PC-9 (cell line): ENCODE results near the gene ARHGEF1. TPM values are rescaled to one million over a fixed set of nuclear protein-coding genes. Genes with fewer than 3 reads are reported as not detected.
"Not testable (repeated sequence)": the region's sequence is repeated elsewhere in the genome, so short reads cannot be mapped to it uniquely, and the experiment has no call there.

ENCODE experiments used
- BruUV-seq: library from RNA; stranded (reverse); fragments of 400-500 nt; replicated peaks from 2 replicates; lab custom pipeline; 2021; lab: Mats Ljungman, UMichigan
- CTCF ChIA-PET: fragments of 300-600 bp; sonication (Branson Sonifier 250); formaldehyde crosslinking; loops from one replicate; lab custom pipeline; 2022; ENCODE audit warnings: antibody characterized with exemption; lab: Charles Lee
- POLR2A ChIA-PET: fragments of 300-600 bp; sonication (Branson Sonifier 250); formaldehyde crosslinking; loops from one replicate; lab custom pipeline; 2022; ENCODE audit warnings: antibody characterized with exemption; ENCODE audit not compliant: unreplicated experiment; lab: Charles Lee
- DNase-seq, 2 experiments: peaks; one replicate each; pipeline versions ENCODE4 v3.0.0 to v3.0.0-alpha.2; 2015 to 2022; ENCODE audit warnings: mixed read lengths in 1 of 2
- H2AFZ ChIP-seq: fragments of 200-600 bp; sonication (generic); 2 replicates; pipeline ENCODE4 v1.8.1; 2017; ENCODE audit warnings: antibody characterized with exemption
- H3F3A ChIP-seq: fragments of 200-600 bp; sonication (generic); 2 replicates; pipeline ENCODE4 v1.8.1; 2017; ENCODE audit warnings: antibody characterized with exemption, mild to moderate bottlenecking, low read depth; ENCODE audit not compliant: insufficient read depth
- H3K27ac ChIP-seq: fragments of 200-600 bp; sonication (generic); 2 replicates; pipeline ENCODE4 v1.6.1; 2016; ENCODE audit warnings: mixed run types
- H3K27me3 ChIP-seq: fragments of 200-600 bp; sonication (generic); 2 replicates; pipeline ENCODE4 v1.6.1; 2016; ENCODE audit warnings: low read depth, mixed run types; ENCODE audit not compliant: insufficient read depth
- H3K36me3 ChIP-seq: fragments of 200-600 bp; sonication (generic); 2 replicates; pipeline ENCODE4 v1.6.1; 2016; ENCODE audit warnings: low read depth, mixed run types
- H3K4me1 ChIP-seq: fragments of 200-600 bp; sonication (generic); replicated peaks from 2 replicates; pipeline ENCODE4 v1.6.1; 2016; ENCODE audit warnings: mixed run types; ENCODE audit not compliant: insufficient read depth
- H3K4me2 ChIP-seq: fragments of 200-600 bp; sonication (generic); 2 replicates; pipeline ENCODE4 v1.6.1; 2017; ENCODE audit warnings: mixed run types
- H3K4me3 ChIP-seq: fragments of 200-600 bp; sonication (generic); 2 replicates; pipeline ENCODE4 v1.6.1; 2016; ENCODE audit warnings: mixed run types
- H3K79me2 ChIP-seq: fragments of 200-600 bp; sonication (generic); 2 replicates; pipeline ENCODE4 v1.6.1; 2017; ENCODE audit warnings: low read depth, mixed run types
- H3K9me2 ChIP-seq: fragments of 200-600 bp; sonication (generic); 2 replicates; pipeline ENCODE4 v1.8.1; 2017; ENCODE audit warnings: mild to moderate bottlenecking; ENCODE audit not compliant: insufficient read depth
- H3K9me3 ChIP-seq: fragments of 200-600 bp; sonication (generic); 2 replicates; pipeline ENCODE4 v1.8.1; 2016; ENCODE audit warnings: low read depth; ENCODE audit not compliant: insufficient read depth
- H4K20me1 ChIP-seq: fragments of 200-600 bp; sonication (generic); 2 replicates; pipeline ENCODE4 v1.8.1; 2017; ENCODE audit not compliant: insufficient read depth
- EZH2 ChIP-seq: fragments of 200-600 bp; sonication (generic); IDR thresholded peaks from 2 replicates; pipeline ENCODE4 v1.8.0; 2017; ENCODE audit warnings: antibody characterized with exemption, low read depth
- intact Hi-C: fragments of 100-400 bp; cut with micrococcal nuclease; formaldehyde crosslinking; loops from one replicate; pipeline ENCODE4 v1.10.0; 2022; ENCODE audit not compliant: unreplicated experiment
- total RNA-seq: library from RNA; stranded (reverse); gene quantifications from 2 replicates; pipeline ENCODE4 v1.2.3, GENCODE V29; 2021
- TF ChIP-seq, protein P1 (sequence below): fragments of 200-600 bp; sonication (generic); conservative IDR thresholded peaks from 2 replicates; pipeline ENCODE4 v1.6.1; 2017; ENCODE audit warnings: mixed run types, antibody characterized with exemption, mild to moderate bottlenecking, moderate library complexity

The ARHGEF1 gene
- total RNA-seq, 1 experiment from 2014 or later, result 101 TPM

DNA sequence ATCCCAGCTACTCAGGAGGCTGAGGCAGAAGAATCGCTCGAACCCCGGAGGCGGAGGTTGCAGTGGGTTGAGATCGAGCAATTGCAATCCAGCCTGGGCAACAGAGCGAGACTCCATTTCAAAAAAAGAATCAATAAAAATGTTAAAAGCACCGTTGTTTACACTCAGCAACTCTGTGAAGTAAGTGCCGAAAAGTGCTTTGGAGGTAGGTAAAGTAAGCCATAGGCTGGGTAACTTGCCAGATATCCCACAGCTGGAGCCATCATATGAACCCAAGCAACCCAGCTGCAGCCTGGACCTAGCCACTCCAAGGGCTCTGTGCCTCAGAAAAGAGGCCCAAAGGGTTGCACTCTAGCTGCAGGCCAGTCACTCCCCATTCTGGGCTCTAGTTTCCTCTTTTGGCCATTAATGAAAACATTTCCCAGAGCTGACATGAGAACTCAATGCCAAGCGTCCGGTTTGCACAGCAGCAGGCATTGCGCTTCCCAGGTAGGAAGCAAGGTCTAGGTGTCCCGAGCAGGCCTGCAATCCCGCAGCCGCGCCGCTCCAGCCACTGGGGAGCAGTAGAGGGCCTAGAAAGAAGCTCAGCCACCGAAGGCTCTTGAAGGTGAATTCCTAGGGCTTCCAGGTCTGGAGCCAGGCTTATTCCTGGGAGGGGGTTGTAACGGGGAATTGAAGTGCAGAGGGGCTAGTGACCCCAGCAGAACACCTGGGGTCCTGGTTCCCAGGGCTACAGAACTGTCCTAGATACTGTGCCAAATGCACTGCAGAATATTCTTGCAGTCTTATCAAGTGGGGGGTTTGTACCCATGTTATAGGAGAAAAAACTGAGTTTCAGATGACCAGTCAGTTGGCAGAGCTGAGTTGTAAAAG lies 10.0 kb upstream of the ARHGEF1 start:
- POLR2A ChIA-PET, result interaction anchor here (0.5 to 1.0 kb wide), 5 partner anchors 14 to 214 kb away, joined by 3 to 6 read pairs (median 3); no protein-coding TSS in a partner anchor
- Histone ChIP-seq H4K20me1 (peaks cover 50% of the 10 kb centered on the region), H3K79me2 (peaks cover 6% of the 10 kb centered on the region), H3F3A (peaks cover 56% of the 10 kb centered on the region), H3K9me2 (no peaks in the 10 kb centered on the region), H2AFZ (no peak overlapping the region), H3K4me3 (no peak overlapping the region), H3K9me3 (no peaks in the 10 kb centered on the region), H3K27ac (no peak overlapping the region), H3K4me1 (peaks cover 8% of the 10 kb centered on the region), H3K27me3 (no peaks in the 10 kb centered on the region), H3K4me2 (no peak overlapping the region), H3K36me3 (peaks cover 27% of the 10 kb centered on the region)
- peak; percentile 79 to 84 for DNase-seq
- intact Hi-C loops, result loop anchor here (1.0 kb wide), 2 partner anchors 78 to 85 kb away; no protein-coding TSS in a partner anchor
- TF ChIP-seq, protein P1, sequence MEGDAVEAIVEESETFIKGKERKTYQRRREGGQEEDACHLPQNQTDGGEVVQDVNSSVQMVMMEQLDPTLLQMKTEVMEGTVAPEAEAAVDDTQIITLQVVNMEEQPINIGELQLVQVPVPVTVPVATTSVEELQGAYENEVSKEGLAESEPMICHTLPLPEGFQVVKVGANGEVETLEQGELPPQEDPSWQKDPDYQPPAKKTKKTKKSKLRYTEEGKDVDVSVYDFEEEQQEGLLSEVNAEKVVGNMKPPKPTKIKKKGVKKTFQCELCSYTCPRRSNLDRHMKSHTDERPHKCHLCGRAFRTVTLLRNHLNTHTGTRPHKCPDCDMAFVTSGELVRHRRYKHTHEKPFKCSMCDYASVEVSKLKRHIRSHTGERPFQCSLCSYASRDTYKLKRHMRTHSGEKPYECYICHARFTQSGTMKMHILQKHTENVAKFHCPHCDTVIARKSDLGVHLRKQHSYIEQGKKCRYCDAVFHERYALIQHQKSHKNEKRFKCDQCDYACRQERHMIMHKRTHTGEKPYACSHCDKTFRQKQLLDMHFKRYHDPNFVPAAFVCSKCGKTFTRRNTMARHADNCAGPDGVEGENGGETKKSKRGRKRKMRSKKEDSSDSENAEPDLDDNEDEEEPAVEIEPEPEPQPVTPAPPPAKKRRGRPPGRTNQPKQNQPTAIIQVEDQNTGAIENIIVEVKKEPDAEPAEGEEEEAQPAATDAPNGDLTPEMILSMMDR, result peak; percentile 82
- TF ChIP-seq EZH2, result no peak
- CTCF ChIA-PET, result interaction anchor here (0.8 to 1.0 kb wide), 3 partner anchors 14 to 85 kb away, joined by 3 read pairs; no protein-coding TSS in a partner anchor
- BruUV-seq, result no TSS peak

GRCh38 chr19:41875973-41876372 lies 7.0 kb upstream of the ARHGEF1 start:
- H3K79me2 ChIP-seq, POLR2A ChIA-PET, H3K36me3 ChIP-seq, H2AFZ ChIP-seq, intact Hi-C loops, H3K9me3 ChIP-seq, H3K4me1 ChIP-seq, DNase-seq, H3K4me3 ChIP-seq, H3K27ac ChIP-seq, H3K4me2 ChIP-seq, H3K9me2 ChIP-seq, H3K27me3 ChIP-seq, BruUV-seq: not testable (repeated sequence)
- H4K20me1 ChIP-seq, result peaks cover 20% of the 10 kb centered on the region
- CTCF ChIA-PET, result interaction anchor here (0.6 kb wide), 2 partner anchors 67 to 82 kb away, joined by 3 to 11 read pairs; no protein-coding TSS in a partner anchor
- peaks cover 26% of the 10 kb centered on the region for H3F3A ChIP-seq

- no TSS peak for BruUV-seq
- POLR2A ChIA-PET, result interaction anchor here (0.6 kb wide), 1 partner anchor 35 kb away, joined by 7 read pairs; no protein-coding TSS in a partner anchor
- Histone ChIP-seq H3K9me2 (no peaks in the 10 kb centered on the region), H3K36me3 (no peaks in the 10 kb centered on the region), H3K79me2 (no peaks in the 10 kb centered on the region), H4K20me1 (peaks cover 8% of the 10 kb centered on the region), H3F3A (peaks cover 17% of the 10 kb centered on the region), H3K4me2 (no peak within 1 kb of the TSS), H3K27me3 (no peaks in the 10 kb centered on the region), H3K9me3 (no peaks in the 10 kb centered on the region), H3K4me1 (no peaks in the 10 kb centered on the region), H3K27ac (no peak within 1 kb of the TSS), H3K4me3 (no peak within 1 kb of the TSS), H2AFZ (no peak within 1 kb of the TSS)
- CTCF ChIA-PET, result no interaction called here
- intact Hi-C loops, result no loop called here
- no peak for DNase-seq
- TF ChIP-seq, protein P1, result no peak
Measured at GRCh38 chr19:41876847-41877832, 5.8 kb upstream of the ARHGEF1 start, which contains the start of gene CD79A. Gene CD79A, plus strand, starts transcription at chr19:41877279. Its CDS starts 26 bp downstream, at chr19:41877305.
